Retina (tissue), 1 donor: ENCODE results near the gene TIMP2.

ENCODE experiments used
- DNase-seq: peaks from one replicate; pipeline ENCODE4 v3.0.0-alpha.2; 2016

Gene TIMP2

DNA sequence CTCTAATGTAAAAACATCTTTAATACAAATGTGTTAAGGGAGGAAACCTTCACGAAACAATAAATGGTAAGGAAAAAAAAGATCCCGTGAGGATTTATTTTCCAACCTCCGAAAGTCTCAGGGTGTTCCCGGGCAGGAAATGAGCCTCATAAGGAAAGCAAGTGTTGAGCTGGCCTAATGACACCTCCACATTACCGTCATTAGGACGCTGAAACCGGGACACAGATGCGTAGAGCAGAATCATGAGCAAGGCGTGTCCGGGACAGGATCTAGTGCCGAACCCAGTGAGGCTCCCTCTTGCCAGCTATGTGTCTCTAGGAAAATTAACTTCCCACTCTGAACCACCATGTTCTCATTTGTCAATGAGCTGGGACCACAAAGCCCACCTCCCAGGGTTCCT lies 120.4 kb downstream of the TIMP2 start:
- no peak for DNase-seq

DNA sequence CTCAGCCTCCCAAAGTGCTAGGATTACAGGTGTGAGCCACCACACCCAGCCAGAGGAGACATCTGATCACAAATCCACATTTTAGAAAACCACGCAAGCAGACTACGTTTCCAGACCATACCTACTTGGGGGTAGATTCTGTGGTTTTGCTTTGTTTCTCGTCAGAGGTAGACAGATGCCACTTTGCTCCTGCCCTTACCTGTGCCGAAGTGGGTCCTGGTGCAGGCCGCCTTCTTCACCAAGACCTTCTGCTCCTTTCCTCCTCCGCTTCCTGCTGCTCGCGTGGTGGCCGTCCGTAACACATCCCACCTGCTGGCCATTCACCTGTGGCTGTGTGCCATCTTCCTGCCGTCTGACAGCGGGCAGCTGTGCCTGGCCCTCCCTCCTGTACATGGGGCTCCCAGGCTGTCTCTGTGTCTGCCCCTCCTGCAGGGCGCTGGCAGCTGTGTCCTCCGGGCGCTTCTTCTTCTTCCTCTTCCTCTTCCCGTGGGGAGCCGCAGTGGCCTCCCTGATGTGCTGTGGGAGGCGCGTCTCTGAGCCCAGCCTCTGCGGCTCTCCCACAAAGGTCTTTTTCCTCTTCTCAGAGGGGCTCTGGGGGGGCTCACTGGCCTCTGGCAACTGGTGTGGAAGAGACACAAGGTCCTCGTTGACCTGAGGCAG lies 121.9 kb downstream of the TIMP2 start:
- DNase-seq = no peak
